SIG-M5 treated with dmso at 0.1 percent for 504 hours (cell line): Measurements from ENCODE around the gene BANF2.
"Not testable (repeated sequence)": the region's sequence is repeated elsewhere in the genome, so short reads cannot be mapped to it uniquely, and the experiment has no call there.

Experiments
- DNase-seq: peaks from one replicate; lab custom pipeline; 2025; ENCODE audit not compliant: unreplicated experiment; lab: John Stamatoyannopoulos, UW

BANF2 gene

DNA sequence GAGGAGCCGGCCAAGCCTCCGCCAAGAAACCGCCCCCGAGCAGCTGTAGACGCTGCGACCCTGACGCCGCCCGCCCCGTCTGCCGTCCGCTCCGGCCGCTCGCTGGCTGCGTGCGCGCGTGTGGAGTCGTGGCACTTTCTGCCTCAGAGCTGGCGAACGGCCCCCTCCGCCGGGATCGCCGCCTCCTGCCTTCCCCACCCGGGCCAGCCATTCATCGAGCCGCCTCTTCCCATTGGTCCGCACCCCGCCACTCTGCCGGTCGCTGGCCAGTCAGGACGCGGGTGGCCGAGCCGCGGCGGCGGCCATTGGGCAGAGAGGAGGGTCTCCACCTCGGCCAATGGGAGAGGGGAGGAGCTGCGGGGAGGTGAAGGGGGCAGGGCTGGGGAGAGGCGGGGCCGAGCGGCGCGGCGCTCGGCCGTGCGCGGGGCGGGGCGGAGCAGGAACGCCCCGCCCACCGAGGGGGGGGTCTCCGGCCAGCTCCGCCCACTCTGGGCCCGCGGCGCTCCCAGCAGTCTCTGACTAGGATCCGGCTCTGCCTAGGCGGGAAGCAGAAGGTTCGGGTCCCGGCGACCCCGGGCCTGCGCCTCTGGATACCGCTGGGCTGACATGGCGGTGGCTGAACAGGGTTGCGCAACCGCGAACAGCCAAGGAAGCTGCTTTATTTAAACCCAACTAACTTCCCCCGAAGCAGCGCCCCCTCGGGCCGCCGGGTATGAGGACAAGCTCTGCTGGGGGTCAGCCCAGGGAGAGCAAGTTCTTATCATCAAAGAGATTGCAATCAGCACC is 17.5 kb upstream of the BANF2 start, which contains the start of gene RRBP1:
Gene RRBP1 (minus strand): TSS at position 140 of the 786 bp plus-strand sequence. CDS start 21,735 bp downstream, outside the sequence.
- peak; percentile 97 for DNase-seq

DNA sequence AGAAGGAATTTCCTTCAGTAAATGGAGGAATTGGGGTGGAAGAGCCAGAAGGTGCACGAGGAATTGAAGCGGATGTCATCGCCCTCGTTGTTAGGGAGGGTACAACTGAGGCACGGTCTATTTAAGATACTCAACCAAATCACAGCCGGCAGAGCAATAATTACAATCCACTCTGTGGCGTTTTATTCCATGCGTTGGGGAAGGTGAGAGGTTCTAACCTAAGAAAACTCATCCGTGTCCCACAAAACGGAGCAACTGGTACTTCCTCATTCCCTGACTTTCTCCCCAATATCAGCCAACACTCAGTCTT is 16.9 kb upstream of the BANF2 start:
- no peak for DNase-seq

DNA sequence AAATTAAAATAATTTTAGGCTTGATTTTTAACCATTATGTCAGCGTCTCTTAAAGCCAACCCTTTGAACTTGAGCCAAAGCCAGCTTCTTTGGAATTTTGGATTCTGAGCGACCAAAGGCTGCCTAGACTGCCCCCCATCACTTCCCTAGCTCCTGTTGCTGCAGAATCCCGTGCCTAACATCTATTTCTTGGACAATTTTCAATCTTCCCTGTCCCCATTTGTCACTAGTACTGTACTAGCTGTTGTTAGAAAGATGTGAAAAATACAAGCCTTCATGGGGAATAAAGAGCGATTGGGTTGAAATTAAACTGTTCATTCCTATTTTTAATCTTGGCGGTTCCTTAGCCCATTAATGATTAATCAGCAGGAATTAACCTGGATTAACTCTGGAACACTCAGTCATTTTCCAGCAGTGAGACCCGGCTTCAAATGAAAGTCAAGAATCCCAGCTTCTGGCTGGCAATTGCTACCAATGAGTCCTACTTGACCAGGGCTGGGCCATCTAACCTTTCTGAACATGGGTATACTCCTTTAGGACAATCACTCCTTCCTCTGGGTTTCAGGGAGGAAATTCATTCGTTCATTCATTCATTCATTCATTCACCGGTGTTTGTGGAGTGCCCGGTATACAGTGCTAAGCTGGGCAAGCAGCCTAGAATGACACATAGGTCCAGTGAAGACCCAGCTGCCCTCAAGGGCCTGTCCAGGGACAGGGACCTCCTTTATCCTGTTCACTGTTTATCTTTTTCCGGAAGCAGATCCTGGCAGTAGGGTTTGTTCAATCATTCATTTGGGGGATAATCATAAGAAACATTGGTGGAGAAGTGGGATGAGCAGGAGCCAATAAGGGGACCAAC is 16.3 kb upstream of the BANF2 start:
- DNase-seq, result no peak

DNA sequence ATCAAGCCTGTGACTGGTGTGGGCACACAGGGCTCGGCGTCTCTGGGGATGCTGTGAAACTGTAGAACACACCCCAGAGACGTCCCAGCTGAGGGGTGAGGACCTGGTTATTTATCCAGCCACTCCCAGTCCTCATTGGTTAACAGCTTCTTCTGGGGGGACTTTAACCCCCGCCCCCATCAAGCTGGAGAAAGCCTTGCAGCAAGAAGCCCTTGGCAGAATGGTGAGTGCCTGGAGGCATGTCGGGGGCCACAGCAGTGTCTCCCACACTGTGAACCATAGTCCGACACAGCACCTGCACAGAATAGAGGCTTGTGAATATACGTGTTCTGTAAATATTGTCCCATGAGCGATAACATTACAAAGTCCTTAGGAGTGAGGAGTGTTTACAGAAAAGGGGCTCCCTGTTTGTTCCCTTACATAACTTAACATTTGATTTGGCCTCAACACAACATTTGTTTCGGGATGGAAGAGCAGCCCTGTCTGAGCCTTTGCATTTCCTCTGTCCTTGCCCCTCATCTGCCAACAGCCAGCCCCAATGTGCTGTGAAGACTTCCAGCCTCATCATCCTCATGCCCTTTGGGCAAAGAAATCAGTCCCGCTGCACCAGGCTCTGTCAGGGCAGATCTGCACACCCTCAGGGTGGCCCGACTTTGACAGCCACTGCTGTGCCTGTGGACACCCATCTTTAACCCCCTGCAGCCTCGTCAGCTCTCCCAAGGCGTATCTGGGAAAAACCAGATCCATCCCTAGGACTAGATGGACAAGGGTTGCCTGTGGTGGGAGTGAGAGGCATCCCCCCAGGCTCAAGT is 15.5 kb upstream of the BANF2 start:
- no peak for DNase-seq

DNA sequence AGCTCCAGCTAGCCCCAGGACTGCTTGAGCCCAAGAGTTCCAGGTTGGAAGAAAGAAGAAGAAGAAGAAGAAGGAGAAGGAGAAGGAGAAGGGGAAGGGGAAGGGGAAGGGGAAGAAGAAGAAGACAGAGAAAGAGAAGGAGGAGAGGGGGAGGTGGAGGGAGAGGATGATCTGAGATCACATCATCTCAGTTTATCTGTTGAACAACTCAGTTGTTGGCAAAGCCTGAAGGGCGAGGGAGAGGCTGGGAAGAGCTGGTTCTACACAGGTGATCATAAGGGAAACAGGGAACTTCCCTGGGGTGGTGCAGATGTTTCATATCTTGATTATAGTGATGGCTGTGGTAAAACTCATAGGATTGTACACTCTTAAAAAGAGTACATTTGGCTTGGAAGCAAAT is 14.6 kb upstream of the BANF2 start:
- no peak for DNase-seq

DNA sequence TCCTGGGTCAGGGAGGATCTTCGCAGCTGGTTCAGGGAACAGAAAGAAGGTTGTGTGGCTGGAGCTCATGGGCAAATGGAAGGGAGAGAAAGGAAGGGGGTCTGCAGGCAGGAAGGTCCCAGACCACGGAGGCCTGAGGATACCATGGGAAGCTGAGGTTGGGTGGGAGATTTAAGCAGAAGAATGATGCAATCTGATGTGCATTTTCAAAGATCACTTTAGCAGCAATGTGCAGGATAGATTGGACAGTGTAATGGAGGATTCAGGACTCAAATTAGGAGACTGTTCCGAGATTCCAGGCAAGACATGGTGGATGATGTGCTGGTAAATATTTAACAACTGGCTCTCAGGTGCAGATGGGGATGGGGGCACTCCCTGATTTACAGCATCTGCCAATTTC is 12.0 kb upstream of the BANF2 start:
- DNase-seq, result no peak

DNA sequence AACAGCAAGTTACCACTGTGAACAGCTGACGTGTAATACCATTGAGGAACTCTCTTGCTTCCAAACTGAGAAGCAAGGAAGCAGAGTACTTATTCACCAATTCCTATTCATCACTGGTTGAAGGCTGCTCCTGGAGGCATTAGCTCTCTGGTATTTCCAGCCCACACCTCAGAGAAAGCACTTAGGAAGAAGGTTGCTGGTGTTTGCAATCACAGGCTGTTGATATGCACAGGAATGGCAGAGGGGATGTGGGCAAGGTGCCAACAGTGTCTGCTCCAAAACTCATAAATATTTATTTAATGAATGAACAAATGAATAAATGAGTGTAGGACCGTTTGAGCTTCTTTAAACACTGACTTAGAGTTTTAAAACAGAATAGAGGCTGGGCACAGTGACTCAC is 10.8 kb upstream of the BANF2 start:
- DNase-seq, result no peak

DNA sequence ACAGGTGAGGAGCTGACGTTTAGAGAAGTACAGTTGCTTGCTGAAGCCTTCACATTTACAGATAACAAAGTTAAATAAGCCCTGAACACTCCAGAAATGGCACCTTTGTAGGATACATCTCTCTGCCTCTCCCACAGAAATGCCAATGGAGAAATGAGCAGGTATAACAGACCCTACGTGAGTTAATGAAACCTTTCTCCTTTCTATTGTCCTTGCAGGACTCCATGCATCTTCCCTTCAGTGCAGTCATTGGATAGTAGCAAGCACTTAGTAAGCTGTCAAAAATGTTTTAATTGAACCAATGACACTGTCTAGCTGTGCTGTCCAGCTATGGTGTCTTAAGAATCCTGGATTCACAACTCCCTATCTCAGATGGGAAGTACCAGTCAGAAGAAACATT is 9.6 kb upstream of the BANF2 start:
- no peak for DNase-seq

DNA sequence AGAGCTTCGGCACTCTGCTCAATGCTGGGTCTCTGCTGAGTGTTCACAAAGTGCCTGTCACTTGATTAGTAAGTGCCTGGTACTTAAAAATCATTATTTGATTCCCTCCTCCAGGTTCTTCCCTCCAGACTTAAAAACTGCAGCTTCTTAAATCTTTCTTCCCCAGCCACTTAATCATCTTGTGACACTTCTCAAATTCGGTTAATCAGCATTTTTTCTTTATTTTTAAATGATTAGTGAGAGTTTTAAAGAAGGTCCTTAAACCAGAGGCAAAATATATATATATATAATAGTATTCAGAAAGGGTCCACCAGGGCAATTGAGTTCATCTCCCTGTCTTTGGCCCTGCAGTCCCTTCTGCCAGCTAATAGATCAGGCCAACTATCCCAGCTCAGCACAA is 8.0 kb upstream of the BANF2 start:
- no peak for DNase-seq

DNA sequence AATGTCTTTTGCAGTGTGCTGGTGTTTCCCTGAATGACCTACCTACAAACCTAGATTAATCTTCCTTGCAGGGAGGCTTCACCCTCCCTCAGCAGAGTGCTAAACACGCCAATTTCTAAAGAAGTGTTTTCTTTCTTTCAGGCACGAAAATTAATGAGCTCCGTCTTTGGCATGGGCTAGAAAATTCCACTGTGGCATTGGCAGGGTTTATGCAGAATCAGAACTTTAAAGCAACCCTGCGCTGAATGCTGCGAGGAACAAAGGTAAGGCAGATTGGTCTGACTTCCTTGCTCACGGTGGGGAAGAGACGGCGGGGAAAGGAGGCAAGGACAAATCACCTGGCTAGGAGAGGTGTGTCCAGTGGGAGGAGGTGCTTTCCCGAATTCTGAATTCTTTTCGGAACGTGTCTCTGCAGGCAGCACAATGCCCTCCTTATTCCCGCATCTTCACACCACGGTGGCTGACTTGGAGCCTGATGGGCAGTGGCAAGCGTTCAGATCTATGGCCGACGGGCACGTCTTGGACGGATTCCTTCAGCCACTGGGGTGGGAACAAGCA is 6.2 kb upstream of the BANF2 start:
- no peak for DNase-seq

DNA sequence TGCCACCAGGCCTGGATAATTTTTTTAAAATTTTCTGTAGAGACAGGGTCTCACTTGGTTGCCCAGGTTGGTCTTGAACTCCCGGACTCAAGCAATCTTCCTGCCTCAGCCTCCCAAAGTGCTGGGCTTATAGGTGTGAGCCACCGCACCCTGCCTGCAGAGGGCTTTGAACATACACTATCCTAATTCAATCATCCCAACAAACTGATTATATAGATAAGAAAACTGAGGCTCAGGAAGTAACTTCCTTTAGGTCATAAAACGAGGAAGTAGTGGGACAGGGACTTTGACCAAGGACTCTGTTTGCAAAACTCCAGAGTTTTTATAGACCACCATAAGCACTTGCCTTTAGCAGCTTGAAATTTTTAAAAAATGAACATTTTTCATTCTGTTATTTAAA is 5.0 kb upstream of the BANF2 start:
- DNase-seq, result no peak

DNA sequence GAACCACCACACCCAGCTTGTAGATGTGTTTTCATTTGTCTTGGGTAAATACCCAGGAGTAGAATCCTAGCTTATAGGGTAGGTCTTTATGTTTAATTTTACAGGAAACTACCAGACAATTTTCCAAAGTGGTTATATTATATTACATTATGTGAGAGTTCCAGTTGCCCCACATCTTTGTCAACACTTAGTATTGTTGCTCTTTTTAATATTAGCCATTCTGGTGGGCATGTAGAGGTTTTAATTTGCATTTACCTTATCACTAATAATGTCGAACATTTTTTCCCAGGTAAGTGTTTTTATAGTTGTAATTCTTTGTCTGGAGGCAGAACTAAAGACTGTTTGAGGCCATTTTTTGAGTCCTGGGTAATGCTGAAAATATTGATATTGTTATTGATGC is 3.5 kb upstream of the BANF2 start:
- DNase-seq, result no peak

DNA sequence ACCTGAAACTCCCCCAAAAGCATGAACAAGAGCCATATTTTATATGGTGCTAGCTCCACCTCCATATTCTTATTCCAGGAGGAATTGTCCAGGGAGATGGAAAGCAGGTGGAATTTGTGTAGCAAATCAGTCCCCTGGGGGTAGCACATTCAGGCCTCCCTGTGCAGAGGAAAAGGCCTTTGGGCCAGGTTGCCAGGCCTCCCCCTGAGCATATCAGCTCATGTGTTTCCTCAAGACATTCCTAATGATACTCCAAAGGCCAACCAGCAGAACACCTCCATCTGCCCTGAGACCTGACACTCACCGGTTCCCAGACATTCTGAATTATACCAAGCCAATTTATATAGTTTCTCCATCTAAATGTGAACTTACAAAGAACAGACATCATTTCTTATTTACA is 2.6 kb upstream of the BANF2 start:
- DNase-seq, result no peak

DNA sequence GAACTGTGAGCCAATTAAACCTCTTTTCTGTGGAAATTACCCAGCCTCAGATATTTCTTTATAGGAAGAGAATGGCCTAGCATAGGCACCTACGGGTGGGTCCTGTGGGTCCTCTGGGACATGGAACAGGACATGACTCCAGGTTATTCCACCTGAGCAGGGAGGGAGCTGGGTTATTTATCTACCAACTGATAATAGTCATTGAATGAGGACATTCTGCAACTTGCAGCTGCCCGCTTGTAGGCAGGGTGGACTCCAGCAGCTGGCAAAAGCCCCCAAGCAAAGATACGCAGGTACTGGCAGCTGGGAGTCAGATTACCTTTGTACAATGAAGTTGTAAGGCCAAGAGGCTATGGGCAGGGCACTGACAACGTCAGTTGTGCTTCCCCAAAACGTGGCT is 1.4 kb upstream of the BANF2 start:
- DNase-seq, result no peak

DNA sequence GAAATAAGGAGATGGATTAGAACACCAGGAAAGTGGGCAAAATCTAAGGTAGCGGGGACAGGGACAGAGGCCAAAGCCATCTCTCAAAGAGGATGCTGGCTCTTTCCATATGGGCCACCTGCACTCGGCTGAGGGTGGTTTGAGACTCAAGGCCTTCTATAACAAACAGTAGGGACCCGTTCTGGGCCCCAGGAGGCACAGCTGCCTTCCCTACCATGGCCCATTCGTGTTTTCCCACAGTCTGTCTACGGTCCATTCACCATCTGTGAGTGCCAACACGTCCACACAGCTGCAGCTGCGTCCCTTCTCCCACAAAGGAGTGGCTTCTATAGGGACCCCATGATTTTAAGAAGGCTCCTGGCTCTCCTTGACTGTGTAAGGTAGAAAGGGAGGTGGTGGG is 871 bp downstream of the BANF2 start:
- no peak for DNase-seq

DNA sequence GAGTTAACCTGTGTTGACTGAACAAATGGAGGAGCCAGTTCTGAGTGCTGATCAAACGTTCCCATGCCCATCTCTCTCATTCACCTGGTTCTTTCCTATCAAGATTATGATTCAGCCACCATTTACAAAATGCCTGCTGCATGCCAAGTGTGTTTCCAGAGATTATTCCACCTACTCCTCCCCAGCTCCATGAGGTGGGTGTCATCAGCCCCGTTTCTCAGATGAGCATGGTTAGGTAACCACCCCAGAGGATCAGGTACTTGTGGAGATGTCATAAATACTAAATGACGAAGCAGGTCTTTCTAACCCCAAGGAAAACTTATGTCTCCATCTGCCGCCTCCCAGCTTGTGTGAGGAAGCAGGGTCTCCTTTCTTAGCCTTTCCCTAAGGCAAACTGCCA is 2.1 kb downstream of the BANF2 start:
- no peak for DNase-seq

DNA sequence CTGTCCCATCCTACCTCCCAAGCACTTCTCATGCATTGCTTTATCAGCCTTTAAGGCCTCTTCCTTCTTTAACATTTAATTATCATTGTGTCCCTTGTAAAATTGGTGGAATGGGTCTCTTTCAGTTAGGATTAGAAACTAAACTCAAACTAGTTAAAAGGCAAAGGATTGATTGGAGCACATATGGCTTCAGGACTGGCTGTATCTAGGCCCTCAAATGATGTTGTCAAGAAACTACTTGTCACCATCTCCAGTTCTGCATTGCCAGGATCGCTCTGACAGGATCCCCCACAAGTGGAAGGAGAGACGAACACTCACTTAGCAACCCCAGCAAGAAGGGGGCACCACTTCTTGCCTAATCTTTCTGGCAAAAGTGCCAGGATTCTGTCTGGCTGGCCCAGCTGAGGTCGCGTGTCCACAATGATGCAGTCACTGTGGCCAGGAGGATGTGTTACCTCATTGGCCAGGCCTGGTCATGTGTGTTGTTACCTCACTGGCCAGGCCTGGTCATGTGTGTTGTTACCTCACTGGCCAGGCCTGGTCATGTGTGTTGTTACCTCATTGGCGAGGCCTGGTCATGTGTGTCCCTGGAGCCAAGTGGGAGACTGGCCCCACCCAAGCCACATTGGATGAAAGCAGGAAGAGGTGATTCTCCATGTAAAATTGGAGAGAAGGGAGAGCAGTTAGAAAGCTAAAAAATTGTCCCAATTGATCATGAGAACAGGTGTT is 5.0 kb downstream of the BANF2 start:
- no peak for DNase-seq

DNA sequence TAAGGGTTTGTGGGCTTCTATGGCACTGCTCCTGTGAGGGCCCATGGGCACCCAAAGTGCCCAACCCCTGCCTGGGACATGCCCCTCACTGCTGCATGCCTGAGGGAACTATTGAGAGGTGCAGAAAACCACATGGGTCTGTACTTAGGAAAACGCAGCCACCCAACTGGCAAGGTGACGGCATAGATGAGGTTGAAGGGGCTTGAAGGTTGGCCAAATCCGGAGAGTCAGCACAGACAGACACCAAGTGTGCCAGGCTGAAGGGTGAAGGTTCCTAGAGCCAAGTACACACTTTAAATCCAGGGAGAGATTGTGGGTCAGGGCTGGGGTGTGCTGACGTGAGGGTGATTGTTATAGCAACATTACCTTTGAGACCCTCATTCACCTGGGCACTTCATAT is 6.2 kb downstream of the BANF2 start:
- no peak for DNase-seq

DNA sequence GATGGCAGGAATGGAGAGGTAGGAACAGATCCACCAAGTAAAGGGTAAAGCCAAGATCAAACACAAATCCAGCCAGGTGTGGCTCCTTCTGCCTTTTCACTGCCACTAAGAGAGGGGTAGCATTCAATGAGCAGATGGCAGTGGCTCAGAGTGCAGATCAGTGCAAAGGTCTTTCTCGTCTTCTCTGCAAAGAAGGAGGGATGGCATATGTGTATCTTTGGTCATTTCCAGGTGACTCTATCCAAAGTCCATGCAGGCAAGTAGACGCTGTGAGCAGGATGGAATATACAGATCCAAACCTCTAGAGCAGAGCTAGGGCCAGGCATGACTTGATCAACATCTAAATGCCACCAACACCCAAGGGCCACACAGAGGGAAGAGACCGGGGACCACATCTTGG is 6.9 kb downstream of the BANF2 start:
- no peak for DNase-seq

DNA sequence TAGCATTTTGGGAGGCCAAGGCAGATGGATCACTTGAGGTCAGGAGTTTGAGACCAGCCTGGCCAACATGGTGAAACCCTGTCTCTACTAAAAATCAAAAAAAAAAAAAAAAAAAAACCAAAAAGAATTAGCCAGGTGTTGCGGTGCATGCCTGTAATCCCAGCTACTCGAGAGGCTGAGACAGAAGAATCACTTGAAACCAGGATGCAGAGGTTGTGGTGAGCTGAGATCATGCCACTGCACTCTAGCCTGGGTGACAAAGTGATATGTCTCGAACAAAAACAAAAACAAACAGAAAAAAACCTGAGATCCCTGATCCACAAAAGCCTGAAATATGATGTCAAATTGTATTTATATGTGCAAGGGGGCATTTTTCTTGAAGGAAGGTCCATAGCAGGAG is 8.2 kb downstream of the BANF2 start:
- DNase-seq, result not testable (repeated sequence)
